Stimulated activated naive B cell treated with anti-CD40 and anti-IgM and Interleukin-4, amounts not matched to agents 10 μg/mL and 1 μg/mL and 100 μg/mL, for 72 hours (primary cell): Measurements from ENCODE around the gene OR6K6.
A peak's percentile ranks its signal among the peaks of the same experiment; 100 is the strongest.

Experiments
- ATAC-seq, 2 donors: fragments of 150-1000 bp; cut with Tn5 transposase; replicated peaks; 2 replicates each; pipeline ENCODE4 v1.10.0; 2021; ENCODE audit warnings: moderate library complexity in 1 of 2
- DNase-seq: peaks from one replicate; pipeline ENCODE4 v3.0.0; 2021
- H3K27ac Mint-ChIP-seq: one replicate; pipeline ENCODE4 v1.8.0; 2022; ENCODE audit warnings: mild to moderate bottlenecking, mixed read lengths
- H3K27me3 Mint-ChIP-seq, 2 donors: one replicate each; pipeline ENCODE4 v1.8.0; 2022; ENCODE audit warnings: mixed read lengths in 2 of 2
- H3K36me3 Mint-ChIP-seq, 2 donors: one replicate each; pipeline ENCODE4 v1.8.0; 2022; ENCODE audit warnings: mixed read lengths in 2 of 2, mild to moderate bottlenecking in 1 of 2
- H3K4me1 Mint-ChIP-seq, 2 donors: one replicate each; pipeline ENCODE4 v1.8.0; 2022; ENCODE audit warnings: mixed read lengths in 2 of 2, mild to moderate bottlenecking in 1 of 2
- H3K4me3 Mint-ChIP-seq, 2 donors: one replicate each; pipeline ENCODE4 v1.8.0; 2022; ENCODE audit warnings: mild to moderate bottlenecking in 2 of 2, mixed read lengths in 2 of 2, moderate library complexity in 1 of 2
- H3K9me3 Mint-ChIP-seq, 2 donors: one replicate each; pipeline ENCODE4 v1.8.0; 2022; ENCODE audit warnings: mixed read lengths in 2 of 2, mild to moderate bottlenecking in 1 of 2

OR6K6 gene, protein sequence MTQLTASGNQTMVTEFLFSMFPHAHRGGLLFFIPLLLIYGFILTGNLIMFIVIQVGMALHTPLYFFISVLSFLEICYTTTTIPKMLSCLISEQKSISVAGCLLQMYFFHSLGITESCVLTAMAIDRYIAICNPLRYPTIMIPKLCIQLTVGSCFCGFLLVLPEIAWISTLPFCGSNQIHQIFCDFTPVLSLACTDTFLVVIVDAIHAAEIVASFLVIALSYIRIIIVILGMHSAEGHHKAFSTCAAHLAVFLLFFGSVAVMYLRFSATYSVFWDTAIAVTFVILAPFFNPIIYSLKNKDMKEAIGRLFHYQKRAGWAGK

DNA sequence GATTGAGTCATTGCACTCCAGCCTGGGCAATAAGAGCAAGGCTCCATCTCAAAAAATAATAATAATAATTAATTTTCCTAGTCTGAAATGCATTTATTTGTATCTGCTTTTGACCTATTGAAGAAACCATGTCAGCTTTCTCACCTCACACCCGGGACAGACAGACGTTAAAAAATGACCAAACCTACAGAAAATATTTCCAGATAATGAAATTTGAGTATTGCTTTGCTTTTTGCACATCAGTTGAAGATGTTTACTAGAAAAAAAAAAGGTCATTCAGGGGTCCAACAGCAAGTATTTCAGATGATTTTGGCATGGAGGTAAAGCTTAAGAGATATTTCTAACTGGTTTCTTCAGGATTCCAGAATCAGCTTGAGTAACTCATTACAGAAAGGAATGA is at the start of gene OR6K6:
Gene OR6K6 (plus strand): TSS at position 301 of the 400 bp plus-strand sequence. CDS start 168 bp downstream, outside the sequence.
- no peak for DNase-seq
- peaks cover 0 to 3% of the 10 kb centered on the region in 2 donors for H3K9me3 Mint-ChIP-seq

DNA sequence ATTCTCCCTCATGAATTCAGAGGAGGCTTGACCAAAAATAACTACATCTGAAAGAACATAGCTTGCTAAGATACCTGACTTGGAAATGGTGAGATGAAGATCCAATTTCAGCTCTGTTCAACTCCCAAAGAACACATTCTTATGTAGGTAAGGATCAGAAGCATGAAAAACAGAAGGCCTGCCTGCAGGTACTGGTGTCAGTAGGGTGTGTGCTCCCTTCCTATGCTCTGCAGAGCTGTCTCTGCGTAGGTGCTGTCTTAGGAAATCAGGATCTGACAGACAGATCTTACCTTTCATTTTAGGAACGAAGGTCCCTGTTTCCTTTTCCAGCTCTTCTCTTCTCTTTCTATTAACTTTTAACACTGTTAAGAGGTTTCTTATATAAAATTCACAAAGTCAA is 48.4 kb upstream of the OR6K6 start:
- Mint-ChIP-seq H3K27me3 (peaks cover 1 to 4% of the 10 kb centered on the region in 2 donors), H3K9me3 (no peaks in the 10 kb centered on the region), H3K27ac (no peak overlapping the region), H3K36me3 (no peaks in the 10 kb centered on the region), H3K4me1 (no peaks in the 10 kb centered on the region), H3K4me3 (no peak overlapping the region)
- no peak for DNase-seq
- no peak for ATAC-seq

More for the DNA sequence above, at the start of gene OR6K6:
- peaks cover 13 to 30% of the 10 kb centered on the region in 2 donors for H3K27me3 Mint-ChIP-seq
- H3K27ac Mint-ChIP-seq, result no peak within 1 kb of the TSS
- H3K36me3 Mint-ChIP-seq, result no peaks in the 10 kb centered on the region
- ATAC-seq, result no peak
- H3K4me3 Mint-ChIP-seq, result no peak within 1 kb of the TSS
- no peaks in the 10 kb centered on the region for H3K4me1 Mint-ChIP-seq

DNA sequence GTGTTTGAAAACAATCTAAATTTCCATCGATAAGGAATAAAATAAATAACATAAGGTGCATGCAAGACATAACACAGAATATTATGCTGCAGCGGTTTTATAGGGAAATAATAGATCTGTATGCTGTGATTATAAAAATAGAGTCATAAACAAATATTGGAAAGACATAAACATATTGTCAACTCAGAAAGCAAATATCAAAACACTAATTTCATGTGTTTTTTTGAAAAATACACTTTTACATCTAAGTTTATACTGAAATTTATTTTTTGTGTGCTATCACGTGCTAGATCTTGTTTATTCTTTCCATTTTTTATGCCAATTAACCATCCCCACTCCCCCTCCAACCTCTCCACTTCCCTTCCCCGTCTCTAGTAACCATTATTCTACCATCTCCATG is 43.4 kb upstream of the OR6K6 start:
- Mint-ChIP-seq H3K36me3 (no peaks in the 10 kb centered on the region), H3K27me3 (peaks cover 4 to 22% of the 10 kb centered on the region in 2 donors), H3K4me3 (no peak overlapping the region), H3K4me1 (peaks cover 0 to 3% of the 10 kb centered on the region in 2 donors), H3K9me3 (no peaks in the 10 kb centered on the region), H3K27ac (no peak overlapping the region)
- ATAC-seq, result no peak
- DNase-seq, result no peak

DNA sequence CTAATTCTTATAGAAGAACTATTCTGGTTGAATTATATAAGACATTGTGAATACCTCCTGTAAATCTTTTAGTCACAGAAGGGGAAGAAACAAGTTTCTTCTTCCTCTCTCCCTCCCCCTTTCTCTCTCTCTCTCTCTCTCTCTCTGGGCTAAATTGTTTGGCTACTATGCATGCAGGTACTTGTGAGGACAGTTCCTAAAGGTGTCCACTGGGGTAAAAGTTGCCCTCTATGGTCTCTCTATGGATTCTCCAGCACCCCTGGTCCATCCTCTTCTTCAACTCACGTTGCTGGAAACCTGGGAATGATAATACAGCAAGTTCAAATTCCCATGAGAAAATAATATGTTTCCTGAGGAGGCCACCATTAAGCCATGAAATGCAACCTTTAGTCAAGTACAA is 39.8 kb upstream of the OR6K6 start:
- ATAC-seq (no peak), DNase-seq (no peak)
- Mint-ChIP-seq H3K27me3 (peaks cover 19 to 41% of the 10 kb centered on the region in 2 donors), H3K27ac (no peak overlapping the region), H3K9me3 (no peaks in the 10 kb centered on the region), H3K4me1 (peaks cover 11 to 13% of the 10 kb centered on the region in 2 donors), H3K4me3 (no peak overlapping the region), H3K36me3 (peaks cover 0 to 6% of the 10 kb centered on the region in 2 donors)

DNA sequence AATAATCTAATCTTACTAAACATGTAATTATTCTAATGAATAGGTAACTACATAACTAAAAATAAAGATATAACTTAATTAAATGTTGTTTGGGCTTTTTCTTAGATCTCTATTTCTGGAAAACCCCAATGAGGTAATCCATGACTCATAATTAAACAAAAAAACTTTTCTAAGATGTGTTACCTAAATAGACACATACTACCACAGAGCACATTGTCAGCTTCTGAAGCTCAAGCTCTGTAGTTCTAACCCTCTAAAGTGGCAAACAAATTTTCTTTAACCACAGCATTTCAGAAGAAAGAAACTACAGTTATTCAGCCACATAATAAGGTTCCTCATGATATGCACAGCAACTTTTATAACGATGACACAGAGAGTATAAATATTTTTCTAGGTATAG is 38.2 kb upstream of the OR6K6 start:
- DNase-seq (no peak), ATAC-seq (peak; percentile 93 to 99)
- Mint-ChIP-seq H3K4me1 (peaks cover 11 to 13% of the 10 kb centered on the region in 2 donors), H3K27me3 (peaks cover 19 to 37% of the 10 kb centered on the region in 2 donors), H3K9me3 (no peaks in the 10 kb centered on the region), H3K4me3 (no peak overlapping the region), H3K27ac (no peak overlapping the region), H3K36me3 (peaks cover 0 to 6% of the 10 kb centered on the region in 2 donors)

DNA sequence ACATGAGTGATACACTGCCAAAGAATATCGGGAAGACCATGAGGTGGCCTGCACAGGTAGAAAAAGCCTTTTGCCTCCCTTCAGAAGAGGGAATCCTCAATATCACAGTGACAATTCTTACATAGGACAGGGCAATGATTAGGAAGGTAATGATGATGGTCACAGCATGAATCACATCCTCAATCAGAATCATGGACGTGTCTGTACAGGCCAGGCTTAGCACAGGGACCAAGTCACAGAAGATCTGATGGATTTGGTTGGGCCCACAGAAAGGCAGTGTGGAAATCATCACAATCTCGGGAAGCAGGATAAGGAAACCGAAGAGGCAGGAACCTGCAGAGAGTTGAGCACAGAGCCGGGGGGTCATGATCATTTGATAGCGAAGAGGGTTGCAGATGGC is 37.2 kb upstream of the OR6K6 start:
- Mint-ChIP-seq H3K4me1 (peaks cover 11 to 13% of the 10 kb centered on the region in 2 donors), H3K27ac (peak overlapping the region; percentile 76), H3K27me3 (peaks cover 26 to 41% of the 10 kb centered on the region in 2 donors), H3K9me3 (no peaks in the 10 kb centered on the region), H3K4me3 (no peak overlapping the region), H3K36me3 (peaks cover 0 to 6% of the 10 kb centered on the region in 2 donors)
- no peak for ATAC-seq
- DNase-seq, result no peak

DNA sequence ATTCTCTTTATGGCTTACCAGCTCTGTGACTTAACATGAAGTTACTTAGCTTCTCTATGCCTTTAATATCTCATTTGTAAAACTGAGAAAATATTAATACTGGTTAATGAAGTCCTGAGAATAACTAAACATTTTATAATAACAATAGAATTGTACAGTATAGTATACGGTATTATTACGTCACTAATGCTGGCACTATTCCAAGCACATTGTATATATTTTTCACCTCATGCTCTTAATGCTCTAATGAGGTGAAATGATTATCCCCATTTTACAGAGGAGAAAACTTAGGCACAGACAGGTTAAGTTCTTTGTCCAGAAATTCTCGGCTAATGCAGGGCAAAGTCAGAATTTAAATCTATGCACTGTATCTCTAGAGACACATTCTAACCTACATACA is 34.9 kb upstream of the OR6K6 start:
- Mint-ChIP-seq H3K4me1 (peaks cover 11 to 13% of the 10 kb centered on the region in 2 donors), H3K27me3 (peaks cover 35 to 37% of the 10 kb centered on the region in 2 donors), H3K9me3 (no peaks in the 10 kb centered on the region), H3K27ac (no peak overlapping the region), H3K4me3 (no peak overlapping the region), H3K36me3 (peaks cover 0 to 6% of the 10 kb centered on the region in 2 donors)
- DNase-seq, result no peak
- ATAC-seq, result no peak

DNA sequence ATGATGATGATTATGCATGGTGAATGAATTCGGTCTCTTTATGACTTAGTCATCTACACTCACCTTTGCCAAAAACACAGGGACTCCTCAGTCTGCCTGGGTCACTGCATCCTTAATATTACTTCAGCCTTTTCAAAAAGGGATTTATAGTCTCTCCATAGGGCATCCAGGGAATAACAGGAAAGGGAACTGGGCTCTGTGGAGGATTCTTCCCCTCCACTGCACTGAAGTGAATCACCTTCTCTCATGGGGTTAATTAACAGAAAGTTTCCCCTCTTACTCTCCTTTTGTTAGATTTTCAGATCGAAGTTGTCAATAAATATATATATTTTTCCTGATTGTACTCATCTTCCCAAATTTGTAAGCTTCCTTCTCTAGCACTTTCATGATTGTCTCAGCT is 33.9 kb upstream of the OR6K6 start, which contains the start of gene OR6K3:
Gene OR6K3 (minus strand): TSS at position 101 of the 400 bp plus-strand sequence. CDS start 2,605 bp downstream, outside the sequence.
- Mint-ChIP-seq H3K27me3 (peaks cover 29 to 36% of the 10 kb centered on the region in 2 donors), H3K9me3 (no peaks in the 10 kb centered on the region), H3K27ac (no peak within 1 kb of the TSS), H3K36me3 (peaks cover 0 to 6% of the 10 kb centered on the region in 2 donors), H3K4me3 (no peak within 1 kb of the TSS), H3K4me1 (peaks cover 10 to 11% of the 10 kb centered on the region in 2 donors)
- DNase-seq, result no peak
- no peak for ATAC-seq

DNA sequence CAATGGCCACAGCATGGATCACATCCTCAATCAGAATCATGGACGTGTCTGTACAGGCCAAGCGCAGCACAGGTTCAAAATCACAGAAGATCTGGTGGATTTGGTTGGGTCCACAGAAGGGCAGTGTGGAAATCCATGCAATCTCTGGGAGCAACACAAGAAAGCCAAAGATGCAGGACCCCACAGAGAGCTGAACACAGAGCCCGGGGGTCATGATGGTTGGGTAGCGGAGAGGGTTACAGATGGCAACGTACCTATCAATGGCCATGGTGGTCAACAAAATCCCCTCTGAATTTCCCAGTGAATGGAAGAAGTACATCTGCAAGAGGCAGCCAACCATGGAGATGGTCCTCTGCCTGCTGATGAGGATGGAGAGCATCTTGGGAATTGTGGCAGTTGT is 30.1 kb upstream of the OR6K6 start:
- H3K36me3 Mint-ChIP-seq, result no peaks in the 10 kb centered on the region
- H3K4me1 Mint-ChIP-seq, result no peaks in the 10 kb centered on the region
- no peak overlapping the region for H3K4me3 Mint-ChIP-seq
- H3K9me3 Mint-ChIP-seq, result no peaks in the 10 kb centered on the region
- no peak overlapping the region for H3K27ac Mint-ChIP-seq
- no peak for DNase-seq
- ATAC-seq, result no peak
- H3K27me3 Mint-ChIP-seq, result peaks cover 17 to 27% of the 10 kb centered on the region in 2 donors

DNA sequence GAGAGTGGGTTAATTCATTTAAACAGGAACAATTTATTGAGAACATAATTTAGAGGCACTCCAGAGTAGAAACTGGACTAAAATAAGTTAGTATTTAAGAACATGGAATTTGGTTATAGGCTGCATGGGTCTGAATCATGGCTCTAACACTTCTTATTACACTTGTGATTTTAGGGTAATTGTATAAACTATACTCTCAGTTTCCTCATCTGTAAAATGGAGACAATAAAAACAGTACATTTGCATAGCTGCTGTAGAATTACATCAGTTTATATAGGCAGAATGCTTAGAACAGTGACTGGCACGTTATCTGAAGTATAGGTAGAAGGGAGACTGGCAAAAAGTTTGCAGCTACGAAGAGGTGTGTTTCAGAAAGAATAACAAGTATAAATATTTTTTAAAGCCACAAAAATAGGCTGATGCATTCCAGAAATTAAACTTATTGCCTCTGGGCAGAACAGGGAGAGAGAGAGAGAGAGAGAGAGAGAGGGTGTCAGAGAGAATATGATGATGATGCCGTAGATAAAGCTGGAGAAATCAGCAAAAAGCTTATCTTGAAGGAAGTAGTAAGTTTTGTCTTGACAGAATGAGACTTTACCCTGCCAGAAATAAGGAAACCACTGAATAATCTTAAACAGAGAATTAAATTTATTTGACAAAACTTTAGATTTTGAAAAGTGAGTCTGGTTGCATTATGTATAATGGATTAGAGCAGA is 25.9 kb upstream of the OR6K6 start:
- Mint-ChIP-seq H3K27ac (no peak overlapping the region), H3K9me3 (no peaks in the 10 kb centered on the region), H3K4me1 (no peaks in the 10 kb centered on the region), H3K4me3 (no peak overlapping the region), H3K36me3 (no peaks in the 10 kb centered on the region), H3K27me3 (peaks cover 7 to 18% of the 10 kb centered on the region in 2 donors)
- DNase-seq (no peak), ATAC-seq (no peak)

DNA sequence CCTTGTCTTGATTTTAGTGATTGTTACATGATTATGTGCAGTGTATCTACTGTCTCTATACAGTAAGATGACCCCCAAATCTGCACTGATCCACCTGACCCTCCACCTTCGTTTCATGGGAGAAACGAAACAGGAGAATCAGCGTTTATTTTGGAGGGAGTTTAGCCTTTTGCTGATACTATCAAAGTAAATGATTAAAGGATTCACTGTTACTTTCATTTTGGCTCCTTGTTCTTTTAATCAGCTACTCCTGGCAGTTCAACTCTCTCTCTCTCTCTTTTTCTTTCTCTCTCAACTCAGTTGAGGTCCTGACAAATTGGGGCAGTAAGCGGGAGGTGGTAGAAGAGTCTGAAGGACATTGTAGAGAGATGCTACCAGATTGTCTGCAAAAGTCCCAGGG is 24.1 kb upstream of the OR6K6 start:
- DNase-seq, result no peak
- Mint-ChIP-seq H3K27ac (no peak overlapping the region), H3K27me3 (peaks cover 7 to 12% of the 10 kb centered on the region in 2 donors), H3K4me3 (no peak overlapping the region), H3K9me3 (no peaks in the 10 kb centered on the region), H3K36me3 (no peaks in the 10 kb centered on the region), H3K4me1 (no peaks in the 10 kb centered on the region)
- no peak for ATAC-seq

DNA sequence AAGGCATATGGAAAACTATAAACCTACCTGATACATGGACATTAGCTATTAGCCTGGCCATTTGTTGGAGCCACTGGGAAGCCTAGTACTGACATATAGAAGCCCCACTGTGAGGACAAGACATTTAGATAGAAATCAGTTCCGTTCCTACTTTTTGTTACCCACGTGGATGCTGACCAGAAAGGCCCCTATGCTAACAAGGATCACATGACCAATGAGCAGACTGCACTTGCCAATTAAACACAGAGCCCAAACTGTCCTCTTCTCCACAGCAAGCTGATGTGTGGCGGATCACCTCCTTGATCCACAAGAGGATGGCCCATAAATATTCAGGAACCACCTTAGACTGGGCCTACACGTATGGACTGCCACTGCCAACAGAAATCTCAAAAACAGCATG is 22.8 kb upstream of the OR6K6 start:
- H3K27me3 Mint-ChIP-seq, result peaks cover 7 to 9% of the 10 kb centered on the region in 2 donors
- no peak overlapping the region for H3K4me3 Mint-ChIP-seq
- H3K4me1 Mint-ChIP-seq, result no peaks in the 10 kb centered on the region
- no peaks in the 10 kb centered on the region for H3K9me3 Mint-ChIP-seq
- ATAC-seq, result no peak
- no peak overlapping the region for H3K27ac Mint-ChIP-seq
- H3K36me3 Mint-ChIP-seq, result no peaks in the 10 kb centered on the region
- no peak for DNase-seq

DNA sequence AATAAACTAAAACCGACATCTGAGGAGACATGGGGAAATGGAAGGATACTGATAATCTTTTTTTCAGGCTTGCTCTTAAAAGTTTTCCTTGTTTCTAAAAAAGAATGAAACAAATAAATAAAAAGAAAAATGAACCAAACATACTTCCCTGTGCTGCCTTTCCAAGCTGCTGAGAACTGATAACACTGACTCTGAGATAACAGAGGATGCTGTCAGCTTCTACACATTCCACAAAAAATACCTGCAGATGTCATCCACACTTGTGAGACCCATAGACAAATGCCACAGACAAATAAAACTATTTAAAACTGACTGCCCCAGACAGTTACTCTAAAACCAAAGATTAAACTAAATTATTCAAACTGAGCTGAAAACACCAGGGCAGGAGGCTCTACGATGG is 22.0 kb upstream of the OR6K6 start:
- ATAC-seq (no peak), DNase-seq (no peak)
- Mint-ChIP-seq H3K4me1 (no peaks in the 10 kb centered on the region), H3K9me3 (no peaks in the 10 kb centered on the region), H3K27ac (no peak overlapping the region), H3K36me3 (no peaks in the 10 kb centered on the region), H3K27me3 (peaks cover 11 to 13% of the 10 kb centered on the region in 2 donors), H3K4me3 (no peak overlapping the region)

DNA sequence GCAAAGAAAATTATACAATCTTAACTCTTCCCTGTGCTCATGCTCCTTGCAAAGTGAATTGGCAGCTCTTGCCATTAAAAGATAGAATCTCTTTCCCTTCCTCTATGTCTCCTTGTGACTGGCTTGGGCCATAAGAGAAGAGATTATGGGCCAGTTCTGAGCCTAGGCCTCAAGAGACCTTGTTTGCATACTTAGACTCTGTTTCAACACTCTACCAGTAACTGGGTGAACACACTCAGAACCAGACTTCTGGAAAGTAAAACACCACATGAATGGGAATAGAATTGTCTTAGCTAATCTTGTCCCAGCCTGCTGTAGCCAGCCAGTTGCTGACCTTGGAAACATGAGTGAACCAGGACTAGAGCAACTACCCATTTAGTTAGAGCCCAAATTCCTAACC is 18.7 kb upstream of the OR6K6 start:
- no peaks in the 10 kb centered on the region for H3K4me1 Mint-ChIP-seq
- H3K27me3 Mint-ChIP-seq, result peaks cover 21 to 23% of the 10 kb centered on the region in 2 donors
- H3K27ac Mint-ChIP-seq, result no peak overlapping the region
- ATAC-seq (no peak), DNase-seq (no peak)
- H3K9me3 Mint-ChIP-seq, result no peaks in the 10 kb centered on the region
- H3K4me3 Mint-ChIP-seq, result no peak overlapping the region
- H3K36me3 Mint-ChIP-seq, result no peaks in the 10 kb centered on the region
